Stimulated activated CD8-positive, alpha-beta memory T cell treated with anti-CD3 and anti-CD28 coated beads, Interleukin-2, amount 100 ng/mL, for 1 hour (primary cell): Measurements from ENCODE around the gene RPS6KA5.
"Not testable (repeated sequence)": the region's sequence is repeated elsewhere in the genome, so short reads cannot be mapped to it uniquely, and the experiment has no call there.

Source experiments
- DNase-seq, 2 donors: peaks; one replicate each; pipeline ENCODE4 v3.0.0-alpha.2; 2020; ENCODE audit warnings: low read depth in 2 of 2

Gene RPS6KA5

GRCh38 chr14:91029456-91030217 lies 30.8 kb downstream of the RPS6KA5 start:
- DNase-seq: no peak

GRCh38 chr14:91027561-91027960 lies 32.9 kb downstream of the RPS6KA5 start:
- DNase-seq: no peak

GRCh38 chr14:91022622-91023028 lies 37.8 kb downstream of the RPS6KA5 start:
- not testable (repeated sequence) for DNase-seq

- DNase-seq: no peak
Measured at GRCh38 chr14:91021991-91022621, 38.3 kb downstream of the RPS6KA5 start.

- no peak for DNase-seq
Measured at GRCh38 chr14:91021115-91021514, 39.3 kb downstream of the RPS6KA5 start.

GRCh38 chr14:91019673-91020072 lies 40.8 kb downstream of the RPS6KA5 start:
- DNase-seq: no peak

- no peak for DNase-seq
Measured at GRCh38 chr14:91018481-91018880, 42.0 kb downstream of the RPS6KA5 start.

- no peak for DNase-seq
Measured at GRCh38 chr14:91016800-91017410, 43.5 kb downstream of the RPS6KA5 start.

- no peak for DNase-seq
Measured at GRCh38 chr14:91015435-91015834, 45.0 kb downstream of the RPS6KA5 start.

GRCh38 chr14:91012045-91012444 lies 48.4 kb downstream of the RPS6KA5 start:
- DNase-seq: no peak

GRCh38 chr14:91010153-91010533 lies 50.3 kb downstream of the RPS6KA5 start:
- no peak for DNase-seq

GRCh38 chr14:91009501-91010152 lies 50.8 kb downstream of the RPS6KA5 start:
- DNase-seq: no peak

GRCh38 chr14:91008759-91009409 lies 51.6 kb downstream of the RPS6KA5 start:
- no peak for DNase-seq

- DNase-seq: no peak
Measured at GRCh38 chr14:91005716-91006115, 54.7 kb downstream of the RPS6KA5 start.

- DNase-seq: no peak
Measured at GRCh38 chr14:91004987-91005386, 55.5 kb downstream of the RPS6KA5 start.

GRCh38 chr14:90999299-90999698 lies 61.1 kb downstream of the RPS6KA5 start:
- no peak for DNase-seq

GRCh38 chr14:90996967-90997366 lies 63.5 kb downstream of the RPS6KA5 start:
- DNase-seq: no peak

- DNase-seq: no peak
Measured at GRCh38 chr14:90995785-90996184, 64.7 kb downstream of the RPS6KA5 start.

GRCh38 chr14:90993792-90994191 lies 66.6 kb downstream of the RPS6KA5 start:
- no peak for DNase-seq

- DNase-seq: no peak
Measured at GRCh38 chr14:90991690-90992443, 68.6 kb downstream of the RPS6KA5 start.

GRCh38 chr14:90990141-90990540 lies 70.3 kb downstream of the RPS6KA5 start:
- DNase-seq: no peak
